Upper lobe of left lung (tissue), 4 donors: ENCODE results near the gene ILDR2.

Experiments
- POLR2A ChIP-seq, 4 donors: fragments of 450-650 bp; IDR thresholded peaks; one replicate each; pipeline ENCODE4 v1.5.1; 2016 to 2017; ENCODE audit warnings: antibody characterized with exemption in 4 of 4, mild to moderate bottlenecking in 2 of 4
- POLR2AphosphoS5 ChIP-seq, 2 donors: sonication (generic); formaldehyde crosslinking; IDR thresholded peaks; one replicate each; pipeline ENCODE4 v1.5.1; 2017; ENCODE audit warnings: antibody characterized with exemption in 2 of 2
- TF ChIP-seq, protein P1 (sequence below), 6 experiments: fragments of 450-650 bp in 4 of 6; fragments of 200-600 bp in 2 of 6; sonication (generic) in 2 of 6; IDR thresholded peaks; one replicate each; pipeline ENCODE4 v1.5.1; 2016 to 2019; ENCODE audit warnings: antibody characterized with exemption in 6 of 6

DNA sequence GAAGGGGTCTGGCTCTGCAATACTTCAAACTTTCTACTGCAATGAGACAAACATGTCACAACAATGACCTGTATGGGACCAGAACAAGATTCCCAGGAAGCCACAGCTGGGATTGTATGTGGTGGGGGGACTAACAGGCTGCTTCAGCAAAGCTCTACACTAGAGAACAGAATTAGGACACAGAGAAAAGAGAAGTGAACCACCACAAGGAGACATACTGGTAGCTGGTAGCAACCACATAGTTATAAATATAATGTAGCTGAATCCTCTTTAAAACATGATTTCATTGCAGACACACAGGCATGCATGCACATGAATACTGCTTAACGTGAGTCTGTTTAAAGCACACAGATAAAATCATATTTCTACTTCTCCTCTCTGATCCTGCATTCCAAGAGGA is 3.5 kb upstream of the ILDR2 start:
- TF ChIP-seq, protein P1, sequence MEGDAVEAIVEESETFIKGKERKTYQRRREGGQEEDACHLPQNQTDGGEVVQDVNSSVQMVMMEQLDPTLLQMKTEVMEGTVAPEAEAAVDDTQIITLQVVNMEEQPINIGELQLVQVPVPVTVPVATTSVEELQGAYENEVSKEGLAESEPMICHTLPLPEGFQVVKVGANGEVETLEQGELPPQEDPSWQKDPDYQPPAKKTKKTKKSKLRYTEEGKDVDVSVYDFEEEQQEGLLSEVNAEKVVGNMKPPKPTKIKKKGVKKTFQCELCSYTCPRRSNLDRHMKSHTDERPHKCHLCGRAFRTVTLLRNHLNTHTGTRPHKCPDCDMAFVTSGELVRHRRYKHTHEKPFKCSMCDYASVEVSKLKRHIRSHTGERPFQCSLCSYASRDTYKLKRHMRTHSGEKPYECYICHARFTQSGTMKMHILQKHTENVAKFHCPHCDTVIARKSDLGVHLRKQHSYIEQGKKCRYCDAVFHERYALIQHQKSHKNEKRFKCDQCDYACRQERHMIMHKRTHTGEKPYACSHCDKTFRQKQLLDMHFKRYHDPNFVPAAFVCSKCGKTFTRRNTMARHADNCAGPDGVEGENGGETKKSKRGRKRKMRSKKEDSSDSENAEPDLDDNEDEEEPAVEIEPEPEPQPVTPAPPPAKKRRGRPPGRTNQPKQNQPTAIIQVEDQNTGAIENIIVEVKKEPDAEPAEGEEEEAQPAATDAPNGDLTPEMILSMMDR (IDR thresholded peaks at IDR 0.05) = no peak
- TF ChIP-seq POLR2A (IDR thresholded peaks at IDR 0.05) (no peak), POLR2AphosphoS5 (IDR thresholded peaks at IDR 0.05) (no peak)
